ENCODE results near the gene STK31. TPM values are rescaled to one million over a fixed set of nuclear protein-coding genes. Genes with fewer than 3 reads are reported as not detected.
"Not testable (repeated sequence)": the region's sequence is repeated elsewhere in the genome, so short reads cannot be mapped to it uniquely, and the experiment has no call there.

Gene STK31
- total RNA-seq = not detected

GRCh38 chr7:23710000-23710399, at the start of gene STK31:
Gene STK31 (plus strand): TSS chr7:23710219. CDS start chr7:23710286, 67 bp downstream.
- no peak for DNase-seq
- H3K27me3 Mint-ChIP-seq = no peaks in the 10 kb centered on the region
- H3K9me3 Mint-ChIP-seq = peaks cover 13% of the 10 kb centered on the region
- peaks cover 1% of the 10 kb centered on the region for H3K4me1 Mint-ChIP-seq
- no peak within 1 kb of the TSS for H3K4me3 Mint-ChIP-seq
- peaks cover 16% of the 10 kb centered on the region for H3K36me3 Mint-ChIP-seq
- no peak within 1 kb of the TSS for H3K27ac Mint-ChIP-seq

GRCh38 chr7:23661385-23661784, 48.6 kb upstream of the STK31 start:
- H3K36me3 Mint-ChIP-seq = peaks cover 2% of the 10 kb centered on the region
- no peak overlapping the region for H3K4me3 Mint-ChIP-seq
- no peaks in the 10 kb centered on the region for H3K27me3 Mint-ChIP-seq
- no peak overlapping the region for H3K27ac Mint-ChIP-seq
- no peak for DNase-seq
- no peaks in the 10 kb centered on the region for H3K4me1 Mint-ChIP-seq
- H3K9me3 Mint-ChIP-seq = peaks cover 10% of the 10 kb centered on the region

- no peaks in the 10 kb centered on the region for H3K4me1 Mint-ChIP-seq
- no peaks in the 10 kb centered on the region for H3K36me3 Mint-ChIP-seq
- no peak for DNase-seq
- no peak overlapping the region for H3K27ac Mint-ChIP-seq
- H3K27me3 Mint-ChIP-seq = no peaks in the 10 kb centered on the region
- peaks cover 10% of the 10 kb centered on the region for H3K9me3 Mint-ChIP-seq
- H3K4me3 Mint-ChIP-seq = no peak overlapping the region
Measured at GRCh38 chr7:23662124-23662983, 47.7 kb upstream of the STK31 start.

GRCh38 chr7:23662984-23663313, 47.1 kb upstream of the STK31 start:
- no peak for DNase-seq
- H3K4me1 Mint-ChIP-seq = no peaks in the 10 kb centered on the region
- no peak overlapping the region for H3K4me3 Mint-ChIP-seq
- no peaks in the 10 kb centered on the region for H3K27me3 Mint-ChIP-seq
- no peak overlapping the region for H3K27ac Mint-ChIP-seq
- H3K9me3 Mint-ChIP-seq = peaks cover 10% of the 10 kb centered on the region
- H3K36me3 Mint-ChIP-seq = no peaks in the 10 kb centered on the region

GRCh38 chr7:23664122-23664521, 45.9 kb upstream of the STK31 start:
- peaks cover 3% of the 10 kb centered on the region for H3K9me3 Mint-ChIP-seq
- no peaks in the 10 kb centered on the region for H3K27me3 Mint-ChIP-seq
- H3K27ac Mint-ChIP-seq = no peak overlapping the region
- no peaks in the 10 kb centered on the region for H3K36me3 Mint-ChIP-seq
- H3K4me3 Mint-ChIP-seq = no peak overlapping the region
- DNase-seq = no peak
- no peaks in the 10 kb centered on the region for H3K4me1 Mint-ChIP-seq

- DNase-seq = no peak
- H3K36me3 Mint-ChIP-seq = no peaks in the 10 kb centered on the region
- no peak overlapping the region for H3K27ac Mint-ChIP-seq
- H3K27me3 Mint-ChIP-seq = peaks cover 6% of the 10 kb centered on the region
- H3K4me1 Mint-ChIP-seq = no peaks in the 10 kb centered on the region
- no peaks in the 10 kb centered on the region for H3K9me3 Mint-ChIP-seq
- no peak overlapping the region for H3K4me3 Mint-ChIP-seq
Measured at GRCh38 chr7:23672033-23672432, 38.0 kb upstream of the STK31 start.

GRCh38 chr7:23679898-23680413, 30.1 kb upstream of the STK31 start, which contains the start of gene FAM221A:
Gene FAM221A (plus strand): TSS chr7:23680199. CDS start chr7:23680219, 20 bp downstream.
- H3K4me1 Mint-ChIP-seq = peaks cover 10% of the 10 kb centered on the region
- DNase-seq = peak; percentile 85
- H3K27me3 Mint-ChIP-seq = peaks cover 2% of the 10 kb centered on the region
- H3K4me3 Mint-ChIP-seq = peak within 1 kb of the TSS; percentile 85
- peaks cover 3% of the 10 kb centered on the region for H3K9me3 Mint-ChIP-seq
- H3K27ac Mint-ChIP-seq = peak within 1 kb of the TSS; percentile 72
- peaks cover 5% of the 10 kb centered on the region for H3K36me3 Mint-ChIP-seq

GRCh38 chr7:23680414-23681405, 29.3 kb upstream of the STK31 start:
- peaks cover 5% of the 10 kb centered on the region for H3K36me3 Mint-ChIP-seq
- peak; percentile 44 for DNase-seq

GRCh38 chr7:23684041-23684440, 26.0 kb upstream of the STK31 start:
- H3K27ac Mint-ChIP-seq, DNase-seq, H3K4me1 Mint-ChIP-seq, H3K4me3 Mint-ChIP-seq, H3K27me3 Mint-ChIP-seq, H3K36me3 Mint-ChIP-seq, H3K9me3 Mint-ChIP-seq: not testable (repeated sequence)

More at GRCh38 chr7:23680414-23681405, 29.3 kb upstream of the STK31 start:
- Mint-ChIP-seq H3K4me1 (peaks cover 10% of the 10 kb centered on the region), H3K9me3 (peaks cover 3% of the 10 kb centered on the region), H3K27ac (no peak overlapping the region), H3K27me3 (no peaks in the 10 kb centered on the region), H3K4me3 (peak overlapping the region; percentile 85)

- Mint-ChIP-seq H3K27ac (no peak overlapping the region), H3K4me3 (no peak overlapping the region), H3K36me3 (no peaks in the 10 kb centered on the region), H3K9me3 (no peaks in the 10 kb centered on the region), H3K4me1 (peaks cover 2% of the 10 kb centered on the region), H3K27me3 (no peaks in the 10 kb centered on the region)
- DNase-seq = no peak
Measured at GRCh38 chr7:23685731-23686130, 24.3 kb upstream of the STK31 start.

GRCh38 chr7:23687011-23687410, 23.0 kb upstream of the STK31 start:
- no peak for DNase-seq
- Mint-ChIP-seq H3K36me3 (no peaks in the 10 kb centered on the region), H3K27ac (no peak overlapping the region), H3K4me1 (no peaks in the 10 kb centered on the region), H3K4me3 (no peak overlapping the region), H3K9me3 (no peaks in the 10 kb centered on the region), H3K27me3 (no peaks in the 10 kb centered on the region)

- H3K36me3 Mint-ChIP-seq = peaks cover 8% of the 10 kb centered on the region
- no peaks in the 10 kb centered on the region for H3K27me3 Mint-ChIP-seq
- DNase-seq = no peak
- no peak overlapping the region for H3K4me3 Mint-ChIP-seq
- no peaks in the 10 kb centered on the region for H3K9me3 Mint-ChIP-seq
- no peak overlapping the region for H3K27ac Mint-ChIP-seq
- no peaks in the 10 kb centered on the region for H3K4me1 Mint-ChIP-seq
Measured at GRCh38 chr7:23689165-23689564, 20.9 kb upstream of the STK31 start.

- Mint-ChIP-seq H3K9me3 (no peaks in the 10 kb centered on the region), H3K4me3 (no peak overlapping the region), H3K36me3 (peaks cover 8% of the 10 kb centered on the region), H3K4me1 (no peaks in the 10 kb centered on the region), H3K27ac (no peak overlapping the region), H3K27me3 (no peaks in the 10 kb centered on the region)
- no peak for DNase-seq
Measured at GRCh38 chr7:23691320-23691719, 18.7 kb upstream of the STK31 start.

- H3K4me3 Mint-ChIP-seq = no peak overlapping the region
Measured at GRCh38 chr7:23693224-23693623, 16.8 kb upstream of the STK31 start.

GRCh38 chr7:23696916-23697441, 13.0 kb upstream of the STK31 start:
- H3K4me3 Mint-ChIP-seq = no peak overlapping the region
- H3K27ac Mint-ChIP-seq = no peak overlapping the region
- no peaks in the 10 kb centered on the region for H3K27me3 Mint-ChIP-seq
- peak; percentile 59 for DNase-seq
- peaks cover 4% of the 10 kb centered on the region for H3K4me1 Mint-ChIP-seq
- H3K36me3 Mint-ChIP-seq = peaks cover 8% of the 10 kb centered on the region
- H3K9me3 Mint-ChIP-seq = no peaks in the 10 kb centered on the region

More at GRCh38 chr7:23693224-23693623, 16.8 kb upstream of the STK31 start:
- Mint-ChIP-seq H3K4me1 (peaks cover 4% of the 10 kb centered on the region), H3K9me3 (no peaks in the 10 kb centered on the region), H3K27me3 (no peaks in the 10 kb centered on the region), H3K36me3 (peaks cover 8% of the 10 kb centered on the region), H3K27ac (no peak overlapping the region)
- DNase-seq = no peak

Data from activated naive CD8-positive, alpha-beta T cell treated with anti-CD3 and anti-CD28 coated beads for 36 hours (primary cell).